ENCODE results near the gene PTAR1. TPM values are rescaled to one million over a fixed set of nuclear protein-coding genes. Genes with fewer than 3 reads are reported as not detected.

The PTAR1 gene
- total RNA-seq, 2 donors from 2014 or later = 47.6 to 54.0 TPM

DNA sequence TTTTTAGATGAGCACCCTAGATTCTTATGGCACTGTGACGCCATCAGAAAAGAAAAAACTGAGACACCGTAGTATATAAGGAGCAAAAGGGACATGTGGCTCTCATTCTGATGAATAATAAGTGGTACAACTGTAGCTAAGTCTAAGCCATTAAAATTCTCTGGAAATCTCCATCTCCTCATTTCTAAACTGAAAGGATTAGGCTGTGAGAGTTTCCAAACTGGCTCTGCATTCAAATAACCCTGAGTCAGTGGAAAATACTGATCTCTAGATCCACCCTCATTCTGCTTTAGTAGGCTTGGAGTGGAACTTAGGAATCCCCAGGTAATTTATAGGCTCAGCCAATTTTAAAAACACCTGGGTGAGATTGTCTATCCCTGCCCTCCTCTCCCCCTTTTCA is 28.5 kb downstream of the PTAR1 start:
- H3K36me3 ChIP-seq = peaks cover 0 to 12% of the 10 kb centered on the region in 2 donors
- no peak for DNase-seq (ENCODE audit: low spot score)
- 98% methylated on average over 2 of the region's 2 CpGs for WGBS
- TF ChIP-seq POLR2A (IDR thresholded peaks at IDR 0.05) (no peak), POLR2AphosphoS5 (IDR thresholded peaks at IDR 0.05) (no peak)
- TF ChIP-seq, protein P1, sequence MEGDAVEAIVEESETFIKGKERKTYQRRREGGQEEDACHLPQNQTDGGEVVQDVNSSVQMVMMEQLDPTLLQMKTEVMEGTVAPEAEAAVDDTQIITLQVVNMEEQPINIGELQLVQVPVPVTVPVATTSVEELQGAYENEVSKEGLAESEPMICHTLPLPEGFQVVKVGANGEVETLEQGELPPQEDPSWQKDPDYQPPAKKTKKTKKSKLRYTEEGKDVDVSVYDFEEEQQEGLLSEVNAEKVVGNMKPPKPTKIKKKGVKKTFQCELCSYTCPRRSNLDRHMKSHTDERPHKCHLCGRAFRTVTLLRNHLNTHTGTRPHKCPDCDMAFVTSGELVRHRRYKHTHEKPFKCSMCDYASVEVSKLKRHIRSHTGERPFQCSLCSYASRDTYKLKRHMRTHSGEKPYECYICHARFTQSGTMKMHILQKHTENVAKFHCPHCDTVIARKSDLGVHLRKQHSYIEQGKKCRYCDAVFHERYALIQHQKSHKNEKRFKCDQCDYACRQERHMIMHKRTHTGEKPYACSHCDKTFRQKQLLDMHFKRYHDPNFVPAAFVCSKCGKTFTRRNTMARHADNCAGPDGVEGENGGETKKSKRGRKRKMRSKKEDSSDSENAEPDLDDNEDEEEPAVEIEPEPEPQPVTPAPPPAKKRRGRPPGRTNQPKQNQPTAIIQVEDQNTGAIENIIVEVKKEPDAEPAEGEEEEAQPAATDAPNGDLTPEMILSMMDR (IDR thresholded peaks at IDR 0.05) = no peak
- no peaks in the 10 kb centered on the region for H3K4me1 ChIP-seq (replicated peaks)
- intact Hi-C loops (cut with DNase I) = no loop called here
- H3K27ac ChIP-seq = no peak overlapping the region
- no peaks in the 10 kb centered on the region for H3K9me3 ChIP-seq
- H3K27me3 ChIP-seq (replicated peaks; ENCODE audit: insufficient read depth) = no peaks in the 10 kb centered on the region
- H3K4me3 ChIP-seq = no peak overlapping the region

DNA sequence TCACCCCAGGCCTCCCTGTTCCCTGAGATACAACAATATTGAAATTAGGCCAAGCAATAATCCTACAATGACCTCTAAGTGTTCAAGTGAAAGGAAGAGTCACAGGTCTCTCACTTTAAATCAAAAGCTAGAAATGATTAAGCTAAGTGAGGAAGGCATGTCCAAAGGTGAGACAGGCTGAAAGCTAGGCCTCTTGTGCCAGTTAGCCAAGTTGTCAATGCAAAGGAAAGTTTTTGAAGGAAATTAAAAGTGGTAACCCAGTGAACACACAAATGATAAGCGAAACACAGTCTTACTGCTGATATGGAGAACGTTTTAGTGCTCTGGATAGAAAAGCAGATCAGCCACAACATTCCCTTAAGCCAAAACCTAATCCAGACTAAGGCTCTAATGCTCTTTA is 39.8 kb downstream of the PTAR1 start:
- 94% methylated on average over 2 of the region's 2 CpGs for WGBS
- no peaks in the 10 kb centered on the region for H3K27me3 ChIP-seq (replicated peaks; ENCODE audit: insufficient read depth)
- H3K4me3 ChIP-seq = no peak overlapping the region
- no peaks in the 10 kb centered on the region for H3K9me3 ChIP-seq
- no peak for TF ChIP-seq POLR2A (IDR thresholded peaks at IDR 0.05)
- TF ChIP-seq POLR2AphosphoS5 (IDR thresholded peaks at IDR 0.05) = no peak
- TF ChIP-seq, protein P1 (IDR thresholded peaks at IDR 0.05) = no peak
- H3K4me1 ChIP-seq (replicated peaks) = no peaks in the 10 kb centered on the region
- intact Hi-C loops (cut with DNase I) = no loop called here
- DNase-seq (ENCODE audit: low spot score) = no peak
- H3K36me3 ChIP-seq = no peaks in the 10 kb centered on the region
- no peak overlapping the region for H3K27ac ChIP-seq

DNA sequence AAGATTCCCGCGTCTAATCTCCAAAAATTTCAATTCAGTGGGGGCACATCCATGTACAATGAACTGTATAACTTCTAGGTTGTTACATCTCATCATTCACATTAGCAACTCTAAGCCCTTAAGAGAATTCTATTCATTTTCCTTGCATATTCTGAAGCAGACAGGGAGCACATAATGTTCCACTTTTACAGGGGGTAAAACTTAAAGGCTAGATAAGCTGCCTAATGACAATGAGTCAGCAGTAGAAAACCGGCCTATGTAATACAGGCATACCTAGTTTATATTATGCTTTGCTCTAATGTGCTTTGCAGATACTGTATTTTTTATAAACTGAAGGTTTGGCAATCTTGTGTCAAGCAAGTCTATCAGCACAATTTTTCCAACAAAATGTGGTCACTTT is 40.4 kb downstream of the PTAR1 start:
- intact Hi-C loops (cut with DNase I) = no loop called here
- H3K27me3 ChIP-seq (replicated peaks; ENCODE audit: insufficient read depth) = no peaks in the 10 kb centered on the region
- H3K4me1 ChIP-seq (replicated peaks) = no peaks in the 10 kb centered on the region
- no peak overlapping the region for H3K4me3 ChIP-seq
- no peak for DNase-seq (ENCODE audit: low spot score)
- no peak overlapping the region for H3K27ac ChIP-seq
- TF ChIP-seq POLR2AphosphoS5 (IDR thresholded peaks at IDR 0.05) (no peak), POLR2A (IDR thresholded peaks at IDR 0.05) (no peak)
- TF ChIP-seq, protein P1 (IDR thresholded peaks at IDR 0.05) = no peak
- H3K9me3 ChIP-seq = no peaks in the 10 kb centered on the region
- no peaks in the 10 kb centered on the region for H3K36me3 ChIP-seq
- whole genome bisulfite sequencing = 86% methylated on average over 3 of the region's 3 CpGs

DNA sequence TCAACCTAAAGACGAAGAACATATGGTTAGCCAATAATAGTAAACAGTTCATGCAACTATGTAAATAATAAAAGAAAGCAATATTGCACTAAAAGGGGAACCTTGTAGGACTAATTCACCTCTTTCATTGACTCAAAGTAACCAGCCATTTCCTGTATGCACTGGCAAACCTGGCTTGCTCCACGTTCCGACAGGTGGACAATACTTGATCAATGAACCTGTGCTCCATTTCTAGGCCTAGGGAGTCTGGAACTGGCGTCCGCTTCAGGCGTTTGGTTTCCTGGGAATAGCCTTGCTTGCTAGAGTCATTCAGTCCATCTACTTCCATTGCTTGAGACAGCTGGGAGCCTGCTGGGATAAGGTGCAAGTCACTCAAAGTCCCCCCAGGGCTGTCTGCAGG is 41.6 kb downstream of the PTAR1 start:
- H3K27me3 ChIP-seq (replicated peaks; ENCODE audit: insufficient read depth) = no peaks in the 10 kb centered on the region
- no peaks in the 10 kb centered on the region for H3K9me3 ChIP-seq
- DNase-seq (ENCODE audit: low spot score) = no peak
- H3K4me3 ChIP-seq = no peak overlapping the region
- H3K4me1 ChIP-seq (replicated peaks) = no peaks in the 10 kb centered on the region
- no peak overlapping the region for H3K27ac ChIP-seq
- intact Hi-C loops (cut with DNase I) = no loop called here
- WGBS = 91% methylated on average over 6 of the region's 6 CpGs
- H3K36me3 ChIP-seq = no peaks in the 10 kb centered on the region
- TF ChIP-seq, protein P1 (IDR thresholded peaks at IDR 0.05) = no peak
- TF ChIP-seq POLR2AphosphoS5 (IDR thresholded peaks at IDR 0.05) (no peak), POLR2A (IDR thresholded peaks at IDR 0.05) (no peak)

DNA sequence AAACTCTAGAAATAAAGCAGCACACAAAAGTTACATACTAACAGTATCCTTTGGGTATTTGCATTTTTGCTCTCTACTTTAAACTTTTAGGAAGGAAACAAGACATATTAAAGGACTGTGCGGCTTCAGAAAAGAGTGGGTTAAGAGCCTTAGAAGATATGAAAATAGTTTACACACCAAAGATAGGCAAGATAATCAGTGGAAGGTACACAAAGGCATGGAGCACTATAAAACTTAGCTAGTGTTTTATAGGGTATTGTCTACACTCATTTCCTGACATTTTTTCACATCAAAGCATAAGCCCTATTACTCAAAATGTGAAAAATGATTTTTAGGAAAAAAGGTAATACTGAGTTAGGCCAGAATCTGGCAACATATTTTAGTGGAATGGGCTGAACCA is 44.0 kb downstream of the PTAR1 start:
- Histone ChIP-seq H3K4me3 (no peak overlapping the region), H3K27ac (no peak overlapping the region), H3K27me3 (replicated peaks; ENCODE audit: insufficient read depth) (no peaks in the 10 kb centered on the region), H3K9me3 (no peaks in the 10 kb centered on the region), H3K4me1 (replicated peaks) (no peaks in the 10 kb centered on the region), H3K36me3 (no peaks in the 10 kb centered on the region)
- DNase-seq (ENCODE audit: low spot score) = no peak
- WGBS = 43% methylated on average over 1 of the region's 1 CpG
- TF ChIP-seq, protein P1 (IDR thresholded peaks at IDR 0.05) = no peak
- TF ChIP-seq POLR2AphosphoS5 (IDR thresholded peaks at IDR 0.05) = peak; percentile 47
- no peak for TF ChIP-seq POLR2A (IDR thresholded peaks at IDR 0.05)
- intact Hi-C loops (cut with DNase I) = no loop called here

Measured in prostate gland (tissue), 2 donors.